PC-9 (cell line): ENCODE results near the gene UST. TPM values are rescaled to one million over a fixed set of nuclear protein-coding genes. Genes with fewer than 3 reads are reported as not detected.
"Not testable (repeated sequence)": the region's sequence is repeated elsewhere in the genome, so short reads cannot be mapped to it uniquely, and the experiment has no call there.

ENCODE experiments used
- BruUV-seq: library from RNA; stranded (reverse); fragments of 400-500 nt; replicated peaks from 2 replicates; lab custom pipeline; 2021; lab: Mats Ljungman, UMichigan
- CTCF ChIA-PET: fragments of 300-600 bp; sonication (Branson Sonifier 250); formaldehyde crosslinking; loops from one replicate; lab custom pipeline; 2022; ENCODE audit warnings: antibody characterized with exemption; lab: Charles Lee
- POLR2A ChIA-PET: fragments of 300-600 bp; sonication (Branson Sonifier 250); formaldehyde crosslinking; loops from one replicate; lab custom pipeline; 2022; ENCODE audit warnings: antibody characterized with exemption; ENCODE audit not compliant: unreplicated experiment; lab: Charles Lee
- DNase-seq, 2 experiments: peaks; one replicate each; pipeline versions ENCODE4 v3.0.0 to v3.0.0-alpha.2; 2015 to 2022; ENCODE audit warnings: mixed read lengths in 1 of 2
- H2AFZ ChIP-seq: fragments of 200-600 bp; sonication (generic); 2 replicates; pipeline ENCODE4 v1.8.1; 2017; ENCODE audit warnings: antibody characterized with exemption
- H3F3A ChIP-seq: fragments of 200-600 bp; sonication (generic); 2 replicates; pipeline ENCODE4 v1.8.1; 2017; ENCODE audit warnings: antibody characterized with exemption, mild to moderate bottlenecking, low read depth; ENCODE audit not compliant: insufficient read depth
- H3K27ac ChIP-seq: fragments of 200-600 bp; sonication (generic); 2 replicates; pipeline ENCODE4 v1.6.1; 2016; ENCODE audit warnings: mixed run types
- H3K27me3 ChIP-seq: fragments of 200-600 bp; sonication (generic); 2 replicates; pipeline ENCODE4 v1.6.1; 2016; ENCODE audit warnings: low read depth, mixed run types; ENCODE audit not compliant: insufficient read depth
- H3K36me3 ChIP-seq: fragments of 200-600 bp; sonication (generic); 2 replicates; pipeline ENCODE4 v1.6.1; 2016; ENCODE audit warnings: low read depth, mixed run types
- H3K4me1 ChIP-seq: fragments of 200-600 bp; sonication (generic); replicated peaks from 2 replicates; pipeline ENCODE4 v1.6.1; 2016; ENCODE audit warnings: mixed run types; ENCODE audit not compliant: insufficient read depth
- H3K4me2 ChIP-seq: fragments of 200-600 bp; sonication (generic); 2 replicates; pipeline ENCODE4 v1.6.1; 2017; ENCODE audit warnings: mixed run types
- H3K4me3 ChIP-seq: fragments of 200-600 bp; sonication (generic); 2 replicates; pipeline ENCODE4 v1.6.1; 2016; ENCODE audit warnings: mixed run types
- H3K79me2 ChIP-seq: fragments of 200-600 bp; sonication (generic); 2 replicates; pipeline ENCODE4 v1.6.1; 2017; ENCODE audit warnings: low read depth, mixed run types
- H3K9me2 ChIP-seq: fragments of 200-600 bp; sonication (generic); 2 replicates; pipeline ENCODE4 v1.8.1; 2017; ENCODE audit warnings: mild to moderate bottlenecking; ENCODE audit not compliant: insufficient read depth
- H3K9me3 ChIP-seq: fragments of 200-600 bp; sonication (generic); 2 replicates; pipeline ENCODE4 v1.8.1; 2016; ENCODE audit warnings: low read depth; ENCODE audit not compliant: insufficient read depth
- H4K20me1 ChIP-seq: fragments of 200-600 bp; sonication (generic); 2 replicates; pipeline ENCODE4 v1.8.1; 2017; ENCODE audit not compliant: insufficient read depth
- EZH2 ChIP-seq: fragments of 200-600 bp; sonication (generic); IDR thresholded peaks from 2 replicates; pipeline ENCODE4 v1.8.0; 2017; ENCODE audit warnings: antibody characterized with exemption, low read depth
- intact Hi-C: fragments of 100-400 bp; cut with micrococcal nuclease; formaldehyde crosslinking; loops from one replicate; pipeline ENCODE4 v1.10.0; 2022; ENCODE audit not compliant: unreplicated experiment
- total RNA-seq: library from RNA; stranded (reverse); gene quantifications from 2 replicates; pipeline ENCODE4 v1.2.3, GENCODE V29; 2021
- TF ChIP-seq, protein P1 (sequence below): fragments of 200-600 bp; sonication (generic); conservative IDR thresholded peaks from 2 replicates; pipeline ENCODE4 v1.6.1; 2017; ENCODE audit warnings: mixed run types, antibody characterized with exemption, mild to moderate bottlenecking, moderate library complexity

Gene UST
- total RNA-seq, 1 experiment from 2014 or later, result 4.2 TPM

DNA sequence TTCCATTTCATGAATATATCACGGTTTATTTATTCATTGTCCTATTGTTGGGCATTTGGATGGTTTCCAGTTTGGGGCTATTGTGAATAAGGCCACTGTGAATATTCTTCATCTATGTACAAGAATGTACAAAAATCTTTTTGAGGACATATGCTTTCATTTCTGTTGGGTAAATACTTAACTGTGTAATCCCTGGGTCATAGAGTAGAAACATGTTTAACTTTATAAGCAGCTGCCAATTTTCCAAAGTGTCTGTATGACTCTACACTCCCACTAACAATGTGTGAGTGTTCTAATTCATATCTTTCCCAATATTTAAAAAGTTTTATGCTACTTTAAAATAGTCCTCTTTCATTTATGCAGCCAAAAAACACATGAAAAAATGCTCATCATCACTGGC is 98.6 kb downstream of the UST start:
- Histone ChIP-seq H3K27me3 (no peaks in the 10 kb centered on the region), H3K9me2 (no peaks in the 10 kb centered on the region), H3K4me1 (peaks cover 17% of the 10 kb centered on the region), H3F3A (no peaks in the 10 kb centered on the region), H3K9me3 (no peaks in the 10 kb centered on the region), H2AFZ (no peak overlapping the region), H3K27ac (no peak overlapping the region), H3K4me3 (no peak overlapping the region), H3K36me3 (no peaks in the 10 kb centered on the region), H4K20me1 (no peaks in the 10 kb centered on the region), H3K79me2 (no peaks in the 10 kb centered on the region), H3K4me2 (no peak overlapping the region)
- ChIA-PET CTCF (no interaction called here), POLR2A (no interaction called here)
- TF ChIP-seq, protein P1, sequence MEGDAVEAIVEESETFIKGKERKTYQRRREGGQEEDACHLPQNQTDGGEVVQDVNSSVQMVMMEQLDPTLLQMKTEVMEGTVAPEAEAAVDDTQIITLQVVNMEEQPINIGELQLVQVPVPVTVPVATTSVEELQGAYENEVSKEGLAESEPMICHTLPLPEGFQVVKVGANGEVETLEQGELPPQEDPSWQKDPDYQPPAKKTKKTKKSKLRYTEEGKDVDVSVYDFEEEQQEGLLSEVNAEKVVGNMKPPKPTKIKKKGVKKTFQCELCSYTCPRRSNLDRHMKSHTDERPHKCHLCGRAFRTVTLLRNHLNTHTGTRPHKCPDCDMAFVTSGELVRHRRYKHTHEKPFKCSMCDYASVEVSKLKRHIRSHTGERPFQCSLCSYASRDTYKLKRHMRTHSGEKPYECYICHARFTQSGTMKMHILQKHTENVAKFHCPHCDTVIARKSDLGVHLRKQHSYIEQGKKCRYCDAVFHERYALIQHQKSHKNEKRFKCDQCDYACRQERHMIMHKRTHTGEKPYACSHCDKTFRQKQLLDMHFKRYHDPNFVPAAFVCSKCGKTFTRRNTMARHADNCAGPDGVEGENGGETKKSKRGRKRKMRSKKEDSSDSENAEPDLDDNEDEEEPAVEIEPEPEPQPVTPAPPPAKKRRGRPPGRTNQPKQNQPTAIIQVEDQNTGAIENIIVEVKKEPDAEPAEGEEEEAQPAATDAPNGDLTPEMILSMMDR, result no peak
- TF ChIP-seq EZH2, result no peak
- intact Hi-C loops, result no loop called here
- no peak for DNase-seq
- BruUV-seq, result no TSS peak

DNA sequence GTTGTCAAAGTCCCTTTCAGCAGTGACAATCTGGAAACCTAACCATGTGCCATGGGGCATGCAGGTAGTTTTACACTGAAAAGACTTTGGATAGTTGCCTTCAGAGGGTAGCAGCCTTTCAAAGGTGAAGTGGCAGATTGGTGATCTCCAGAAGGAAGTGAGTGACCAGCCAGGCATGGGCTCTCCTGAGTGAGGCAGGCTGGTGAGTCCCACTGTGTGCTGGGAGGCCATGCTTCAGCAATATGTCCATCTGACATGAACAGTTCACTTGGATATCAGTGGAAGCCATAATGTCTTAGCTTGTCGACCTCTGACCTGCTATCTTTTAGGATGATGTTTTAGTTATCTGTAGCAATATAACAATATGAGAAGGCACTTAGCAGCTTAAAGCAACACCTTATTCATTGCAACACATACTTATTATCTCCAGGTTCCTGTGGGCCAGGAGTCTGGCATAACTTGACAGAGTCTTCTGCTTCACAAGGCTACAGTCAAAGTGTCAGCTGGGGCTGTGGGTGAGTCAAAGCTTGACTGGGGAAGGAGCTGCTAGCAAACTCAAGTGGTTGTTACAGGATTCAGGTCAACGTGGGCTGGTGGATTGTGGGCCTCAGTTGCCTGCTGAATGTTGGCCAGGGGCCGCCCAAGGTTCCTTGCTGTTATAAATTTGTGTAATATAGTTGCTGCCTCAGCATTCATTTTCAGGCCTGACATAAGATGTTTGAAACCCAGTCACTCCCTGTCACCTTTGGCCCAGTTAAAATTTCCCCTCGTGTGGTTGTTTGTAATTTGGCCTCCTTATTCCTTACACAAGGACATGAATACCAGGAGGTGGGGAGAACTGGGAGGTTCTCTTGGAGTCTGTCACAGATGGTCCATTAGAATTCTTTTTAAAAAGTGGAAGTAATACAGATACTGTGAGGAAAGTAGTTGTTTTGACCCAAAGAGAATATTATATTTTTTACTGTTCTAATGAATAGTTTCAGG is 100.2 kb downstream of the UST start:
- Histone ChIP-seq H3K79me2 (no peaks in the 10 kb centered on the region), H3K36me3 (no peaks in the 10 kb centered on the region), H3K4me1 (peaks cover 7% of the 10 kb centered on the region), H3K4me3 (no peak overlapping the region), H3K27me3 (no peaks in the 10 kb centered on the region), H4K20me1 (no peaks in the 10 kb centered on the region), H3F3A (no peaks in the 10 kb centered on the region), H3K27ac (no peak overlapping the region), H3K4me2 (no peak overlapping the region), H3K9me3 (no peaks in the 10 kb centered on the region), H2AFZ (no peak overlapping the region), H3K9me2 (no peaks in the 10 kb centered on the region)
- intact Hi-C loops, result no loop called here
- TF ChIP-seq, protein P1, result no peak
- no peak for TF ChIP-seq EZH2
- ChIA-PET POLR2A (no interaction called here), CTCF (no interaction called here)
- no TSS peak for BruUV-seq
- DNase-seq, result no peak

DNA sequence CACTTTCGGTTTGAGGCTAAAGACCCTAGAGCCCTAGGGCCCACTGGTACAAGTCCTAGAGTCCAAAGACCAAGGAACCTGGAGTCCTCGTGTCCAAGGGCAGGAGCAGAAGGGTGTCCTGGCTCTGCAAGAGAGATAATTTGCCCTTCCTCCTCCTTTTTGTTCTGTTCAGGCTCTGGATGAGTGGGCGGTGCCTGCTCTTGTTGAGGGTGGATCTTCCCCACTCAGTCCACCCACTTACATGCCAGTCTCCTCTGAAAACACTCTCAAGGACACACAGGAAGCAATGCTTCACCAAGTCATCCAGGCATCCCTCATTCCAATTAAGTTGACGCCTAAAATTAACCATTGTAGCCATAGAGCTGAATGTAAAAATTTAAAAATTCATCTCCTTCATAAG is 102.1 kb downstream of the UST start:
- no peak for DNase-seq
- intact Hi-C loops, result no loop called here
- no TSS peak for BruUV-seq
- H2AFZ ChIP-seq, result no peak overlapping the region
- no peak overlapping the region for H3K27ac ChIP-seq
- no peak overlapping the region for H3K4me3 ChIP-seq
- no peaks in the 10 kb centered on the region for H3K9me2 ChIP-seq
- no peaks in the 10 kb centered on the region for H3K79me2 ChIP-seq
- H3K36me3 ChIP-seq, result no peaks in the 10 kb centered on the region
- CTCF ChIA-PET, result no interaction called here
- no peaks in the 10 kb centered on the region for H3K27me3 ChIP-seq
- H3F3A ChIP-seq, result no peaks in the 10 kb centered on the region
- TF ChIP-seq, protein P1, result no peak
- no peak for TF ChIP-seq EZH2
- no peaks in the 10 kb centered on the region for H3K9me3 ChIP-seq
- peaks cover 7% of the 10 kb centered on the region for H3K4me1 ChIP-seq
- no peaks in the 10 kb centered on the region for H4K20me1 ChIP-seq
- POLR2A ChIA-PET, result no interaction called here
- H3K4me2 ChIP-seq, result no peak overlapping the region

DNA sequence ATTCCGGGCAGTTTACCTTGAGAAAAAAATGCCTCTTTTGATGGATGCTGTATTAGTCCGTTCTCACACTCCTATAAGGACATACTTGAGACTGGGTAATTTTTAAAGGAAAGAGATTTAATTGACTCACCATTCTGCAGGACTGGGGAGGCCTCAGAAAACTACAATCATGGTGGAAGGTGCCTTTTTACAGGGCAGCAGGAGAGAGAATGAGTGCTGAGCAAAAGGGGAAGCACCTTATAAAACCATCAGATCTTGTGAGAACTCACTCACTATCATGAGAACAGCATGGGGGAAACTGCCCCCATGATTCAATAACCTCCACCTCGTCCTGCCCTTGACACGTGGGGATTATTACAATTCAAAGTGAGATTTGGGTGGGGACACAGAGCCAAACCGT is 102.6 kb downstream of the UST start:
- H2AFZ ChIP-seq, intact Hi-C loops, H4K20me1 ChIP-seq: not testable (repeated sequence)

More for the DNA sequence above, 102.6 kb downstream of the UST start:
- H3K36me3 ChIP-seq, H3F3A ChIP-seq, DNase-seq, H3K4me2 ChIP-seq, H3K9me2 ChIP-seq, H3K27ac ChIP-seq, H3K4me3 ChIP-seq, CTCF ChIA-PET, H3K9me3 ChIP-seq, H3K4me1 ChIP-seq, BruUV-seq, H3K79me2 ChIP-seq, POLR2A ChIA-PET, H3K27me3 ChIP-seq: not testable (repeated sequence)
